Stimulated activated CD8-positive, alpha-beta memory T cell treated with anti-CD3 and anti-CD28 coated beads, Interleukin-7, amount 100 ng/mL, for 4 hours (primary cell): Measurements from ENCODE around the gene PEX11B.
"Not testable (repeated sequence)": the region's sequence is repeated elsewhere in the genome, so short reads cannot be mapped to it uniquely, and the experiment has no call there.

Experiments used
- DNase-seq, 2 donors: peaks; one replicate each; pipeline ENCODE4 v3.0.0-alpha.2; 2020; ENCODE audit warnings: low read depth in 2 of 2

PEX11B gene

DNA sequence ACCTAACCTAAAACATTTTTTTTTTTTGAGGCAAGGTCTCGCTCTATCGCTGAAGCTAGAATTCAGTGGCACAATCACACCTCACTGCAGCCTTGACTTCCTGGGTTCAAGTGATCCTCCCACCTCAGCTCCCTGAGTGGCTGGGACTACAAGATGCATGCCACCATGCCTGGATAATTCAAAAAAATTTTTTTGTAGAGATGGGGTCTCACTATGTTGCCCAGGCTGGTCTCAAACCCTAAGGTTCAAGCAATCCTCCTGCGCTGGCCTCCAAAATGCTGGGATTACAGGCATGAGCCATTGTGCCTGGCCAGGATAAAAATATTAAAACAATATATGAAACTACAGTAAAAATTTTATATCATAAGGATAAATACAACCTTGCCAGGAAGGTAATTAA, 34.4 kb upstream of the PEX11B start:
- no peak for DNase-seq

DNA sequence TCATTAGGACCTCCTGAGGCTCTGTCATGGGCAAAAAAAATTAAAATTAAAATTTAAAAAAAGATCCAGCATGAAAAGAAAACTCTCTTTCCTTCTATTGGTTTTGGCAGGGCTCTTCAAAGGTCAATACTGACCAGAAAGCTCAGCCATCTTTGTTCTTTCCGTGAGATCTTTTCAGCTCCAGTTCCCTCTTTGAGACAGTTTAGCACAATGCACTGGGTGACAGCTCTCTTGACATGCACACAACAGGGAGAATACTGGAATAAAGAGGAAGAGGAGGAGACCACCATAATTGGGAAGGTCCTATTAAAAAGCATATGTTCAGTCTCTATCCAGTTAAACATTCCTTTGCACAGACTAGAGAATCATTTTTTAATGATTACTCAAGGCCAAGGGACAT, 33.0 kb upstream of the PEX11B start:
- DNase-seq: no peak

DNA sequence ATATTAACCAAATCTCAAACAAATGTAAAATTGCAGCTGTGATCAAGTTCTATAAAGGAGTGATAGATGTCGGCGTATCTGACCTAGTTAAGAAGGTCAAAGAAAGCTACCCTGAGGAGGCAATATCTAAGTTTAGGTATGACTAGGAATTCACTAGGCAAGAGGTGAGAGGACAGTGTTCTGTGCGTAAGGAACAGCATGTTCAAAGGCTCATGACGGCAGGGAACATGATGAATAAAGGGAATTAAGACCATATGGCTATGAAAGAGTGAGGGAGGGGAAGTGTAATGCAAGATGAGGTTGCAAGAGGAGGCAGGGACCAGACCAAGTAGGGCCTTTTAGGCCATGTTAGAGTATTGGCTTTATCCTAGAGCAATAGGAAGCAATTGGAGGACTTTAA, 30.7 kb upstream of the PEX11B start:
- DNase-seq: no peak

DNA sequence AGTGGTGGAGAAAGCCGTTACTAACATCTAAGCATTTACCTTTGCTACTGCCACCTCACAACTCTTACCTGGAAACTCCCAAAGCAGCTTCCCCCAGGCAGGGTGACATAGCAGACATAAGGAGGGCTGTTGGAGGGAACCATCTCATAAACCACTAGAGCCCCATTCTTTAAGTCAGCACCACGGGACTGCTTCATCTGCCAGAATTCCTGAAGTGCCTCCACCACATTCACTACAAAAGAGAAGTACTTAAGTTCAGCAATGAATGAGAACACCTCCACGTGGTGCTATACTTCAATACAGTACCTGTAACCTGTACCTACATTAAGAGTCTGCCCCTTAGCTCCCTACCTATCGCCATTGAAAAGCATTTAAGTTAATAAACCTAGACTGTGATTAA, 29.0 kb upstream of the PEX11B start:
- DNase-seq: no peak

DNA sequence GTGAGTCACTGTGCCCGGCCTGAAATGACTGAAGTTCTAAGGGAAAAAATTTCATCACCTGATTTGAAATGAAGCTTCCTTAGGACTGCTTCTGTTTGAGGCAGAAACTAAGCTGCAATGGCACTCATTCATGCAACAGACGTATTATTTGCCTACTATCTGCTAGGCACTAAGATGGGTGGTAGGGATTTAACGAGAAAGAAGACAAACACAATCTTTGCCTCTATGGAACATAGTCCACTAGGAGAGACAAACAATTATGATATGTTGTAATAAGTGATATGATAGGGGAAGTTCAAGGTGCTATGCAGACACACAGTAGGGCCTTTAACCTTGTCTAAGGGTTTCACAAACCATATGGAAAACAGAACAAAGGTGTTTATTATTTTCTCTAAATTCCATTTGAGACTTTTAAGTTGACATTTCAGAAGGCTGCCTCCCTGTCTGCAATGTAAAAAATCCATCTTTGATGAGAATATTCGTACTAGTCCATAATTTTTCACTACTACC, 28.0 kb upstream of the PEX11B start:
- DNase-seq: no peak

DNA sequence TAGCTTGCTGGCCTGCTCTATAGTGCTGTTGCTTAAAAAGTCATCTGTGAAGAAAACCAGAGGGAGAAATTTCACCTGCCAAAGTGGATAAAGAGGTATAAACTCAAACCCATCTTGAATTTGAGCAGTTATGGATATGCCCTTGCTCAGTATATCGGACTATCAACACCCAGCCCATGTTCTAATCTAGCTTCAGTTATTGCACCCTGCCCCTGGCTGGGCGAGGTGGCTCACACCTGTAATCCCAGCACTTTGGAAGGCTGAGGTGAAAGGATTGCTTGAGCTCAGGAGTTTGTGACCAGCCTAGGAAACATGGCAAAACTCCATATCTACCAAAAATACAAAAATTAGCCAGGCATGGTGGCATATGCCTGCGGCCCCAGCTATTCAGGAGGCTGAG, 26.0 kb upstream of the PEX11B start:
- DNase-seq: no peak

DNA sequence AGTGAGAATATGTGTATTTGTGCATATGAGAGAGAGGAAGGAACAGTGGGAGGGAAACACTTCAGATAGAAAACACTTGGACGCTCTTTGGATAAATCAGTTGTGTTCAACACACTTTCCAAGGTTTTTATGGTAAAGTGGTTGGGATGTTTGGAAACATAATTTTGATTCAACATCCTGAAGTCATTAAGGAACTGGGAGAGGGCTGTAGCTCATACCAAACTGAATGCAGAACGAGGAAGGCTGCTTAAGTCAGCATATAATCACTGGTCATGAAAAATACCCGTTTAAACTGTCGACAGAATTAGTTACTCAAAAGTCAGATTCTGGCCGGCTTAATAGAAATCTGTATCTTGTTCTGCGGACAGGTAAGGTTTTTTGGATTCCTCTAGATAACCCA, 24.4 kb upstream of the PEX11B start:
- no peak for DNase-seq

DNA sequence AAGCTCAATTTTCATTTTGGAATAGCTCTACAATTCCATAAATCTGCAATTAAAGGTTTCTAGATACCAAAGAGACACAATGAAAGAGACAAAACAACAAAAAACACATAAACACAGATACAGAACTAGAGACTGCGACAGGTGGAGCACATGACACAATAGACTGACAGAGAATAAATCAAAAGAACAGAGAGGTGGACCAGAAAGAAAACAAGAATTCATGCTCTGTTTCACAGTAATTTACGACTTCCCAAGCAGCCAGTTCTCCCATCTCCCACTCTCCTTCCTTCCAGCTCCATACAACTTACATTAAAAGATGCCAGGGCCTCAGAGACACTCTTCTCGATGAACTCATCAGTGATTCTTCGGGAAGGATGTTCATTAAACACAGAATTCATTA, 23.9 kb upstream of the PEX11B start:
- DNase-seq: no peak

DNA sequence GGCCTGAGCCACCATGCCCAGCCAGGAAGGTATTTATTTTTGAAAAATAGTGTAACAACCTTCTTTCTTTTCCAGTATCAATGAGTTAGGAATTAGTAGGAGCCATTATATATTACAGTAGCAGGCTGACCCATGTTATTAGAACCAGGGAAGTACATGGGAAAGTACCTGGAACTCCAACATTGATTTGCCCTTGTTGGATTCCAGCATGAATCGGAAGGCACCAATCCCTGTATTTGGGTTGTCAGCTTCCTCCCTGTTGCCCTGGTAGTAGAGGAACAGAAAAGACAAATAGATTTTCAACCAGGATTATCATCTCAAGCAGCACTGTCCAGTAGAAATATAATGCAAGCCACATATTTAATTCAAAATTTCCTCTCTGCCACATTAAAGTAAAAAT, 18.9 kb upstream of the PEX11B start:
- no peak for DNase-seq

DNA sequence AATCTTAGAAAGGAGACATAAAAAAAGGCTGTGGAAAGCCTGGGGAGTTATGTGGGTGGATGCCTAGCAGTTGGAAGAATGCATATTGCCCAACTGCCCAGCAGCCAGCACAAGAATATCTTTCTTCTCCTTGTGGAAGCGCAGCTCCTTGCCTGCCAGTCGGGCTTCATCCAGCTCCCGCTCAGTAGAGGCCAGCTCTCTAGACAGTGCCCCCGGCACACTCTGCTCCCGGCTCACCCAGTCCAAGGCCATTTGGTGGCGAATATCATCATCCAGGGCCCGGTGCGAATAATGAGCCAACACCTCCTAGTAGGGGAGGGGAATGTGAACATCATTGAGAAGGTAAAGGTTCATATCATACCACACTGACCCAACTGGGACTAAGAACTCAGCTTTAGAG, 17.7 kb upstream of the PEX11B start:
- DNase-seq: no peak

DNA sequence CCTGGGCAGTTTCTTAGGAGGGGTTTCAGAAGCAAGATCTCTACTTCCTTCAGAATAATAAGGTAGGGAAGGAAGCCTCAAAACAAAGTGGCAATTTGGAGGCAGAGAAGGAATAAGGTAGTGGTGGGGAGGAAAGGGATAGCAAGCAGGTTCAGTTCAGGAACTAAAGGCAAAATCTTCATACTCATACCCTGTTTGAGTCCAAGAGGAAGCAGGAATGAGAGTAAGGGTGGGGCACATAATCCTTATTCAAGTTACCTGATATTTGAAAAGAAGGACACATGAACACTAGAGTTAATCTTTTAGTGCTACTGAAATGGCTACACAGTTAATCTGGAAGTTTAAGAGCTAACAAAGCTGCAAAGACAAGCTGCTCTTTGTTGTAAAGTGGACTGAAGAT, 17.2 kb upstream of the PEX11B start:
- DNase-seq: no peak

DNA sequence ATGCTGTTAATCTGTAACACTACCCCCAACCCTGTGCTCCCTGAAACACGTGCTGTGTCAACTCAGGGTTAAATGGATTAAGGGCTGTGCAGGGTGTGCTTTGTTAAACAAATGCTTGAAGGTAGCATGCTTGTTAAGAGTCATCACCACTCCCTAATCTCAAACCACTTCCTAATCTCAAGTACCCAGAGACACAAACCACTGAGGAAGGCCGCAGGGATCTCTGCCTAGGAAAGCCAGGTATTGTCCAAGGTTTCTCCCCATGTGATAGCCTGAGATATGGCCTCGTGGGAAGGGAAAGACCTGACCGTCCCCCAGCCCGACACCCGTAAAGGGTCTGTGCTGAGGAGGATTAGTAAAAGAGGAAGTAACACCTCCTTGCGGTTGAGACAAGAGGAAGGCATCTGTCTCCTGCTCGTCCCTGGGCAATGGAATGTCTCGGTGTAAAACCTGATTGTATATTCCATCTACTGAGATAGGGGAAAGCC, 14.0 kb upstream of the PEX11B start:
- not testable (repeated sequence) for DNase-seq

DNA sequence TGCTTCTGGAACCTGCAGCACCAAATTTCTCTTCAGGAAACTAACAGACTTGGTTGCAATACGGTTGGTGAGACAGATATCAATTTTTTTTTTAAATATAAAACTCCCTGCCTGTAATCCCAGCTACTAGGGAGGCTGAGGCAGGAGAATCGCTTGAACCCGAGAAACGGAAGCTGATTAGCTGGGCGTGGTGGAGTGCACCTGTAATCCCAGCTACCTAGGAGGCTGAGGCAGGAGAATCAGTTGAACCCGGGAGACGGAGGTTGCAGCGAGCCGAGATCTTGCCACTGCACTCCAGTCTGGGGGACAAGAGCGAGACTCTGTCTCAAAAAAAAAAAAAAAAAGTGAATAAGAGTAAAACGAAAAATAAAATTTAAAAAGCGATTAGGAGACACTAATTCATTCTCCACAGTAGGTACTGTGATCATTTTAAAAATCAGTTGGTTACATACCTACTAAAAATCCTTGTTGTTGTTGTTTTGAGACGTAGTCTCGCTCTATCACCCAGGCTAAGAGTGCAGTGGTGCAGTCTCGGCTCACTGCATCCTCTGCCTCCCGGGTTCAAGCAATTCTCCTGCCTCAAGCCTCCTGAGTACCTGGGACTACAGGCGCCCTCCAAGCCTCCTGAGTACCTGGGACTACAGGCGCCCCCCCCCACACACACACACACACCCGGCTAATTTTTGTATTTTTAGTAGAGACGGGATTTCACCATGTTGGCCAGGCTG, 9.6 kb upstream of the PEX11B start:
- no peak for DNase-seq

DNA sequence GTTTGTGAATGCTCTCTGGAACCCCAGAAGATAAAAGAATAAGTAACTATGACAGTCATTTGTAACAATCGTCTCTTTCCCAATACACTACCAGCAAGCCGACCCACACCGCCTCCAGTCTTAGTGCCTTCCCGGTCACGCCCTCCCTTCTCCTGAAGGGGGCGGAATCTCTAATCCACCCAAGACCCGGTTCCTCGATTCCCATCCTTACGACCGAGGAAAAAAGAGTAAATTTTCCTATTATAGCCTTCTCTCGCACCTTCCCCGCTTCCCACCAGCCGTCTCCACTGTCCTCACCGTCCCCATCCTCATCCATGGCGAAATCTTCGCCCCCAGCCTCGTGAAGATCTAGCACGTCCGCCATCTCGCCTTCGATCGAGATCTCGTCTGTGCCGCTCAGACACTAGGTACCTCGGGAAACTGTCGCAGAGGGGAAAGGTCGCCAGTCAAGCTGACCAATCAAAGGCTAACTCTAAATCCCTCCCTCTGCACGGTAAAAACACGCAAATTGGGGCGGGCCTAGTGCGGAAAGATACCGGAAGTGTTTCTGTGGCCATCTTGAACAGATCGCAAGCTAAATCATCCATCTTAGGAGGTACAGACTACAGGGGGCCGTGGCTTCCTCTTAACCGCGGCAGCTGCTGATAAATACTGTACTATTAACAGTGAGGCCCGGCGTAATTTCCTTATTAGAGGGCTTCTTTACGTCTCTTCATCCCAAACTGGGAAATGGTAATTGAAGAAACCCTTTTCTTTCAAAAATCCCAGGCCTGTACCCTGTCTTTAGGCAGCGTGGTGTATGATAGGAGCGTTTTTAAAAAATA, 8.8 kb upstream of the PEX11B start, which contains the start of gene RBM8A:
TSS of gene RBM8A (minus strand) at position 422 of the 824 bp plus-strand sequence. CDS start at position 364, 58 bp downstream.
- DNase-seq: peak; percentile 89 to 96

DNA sequence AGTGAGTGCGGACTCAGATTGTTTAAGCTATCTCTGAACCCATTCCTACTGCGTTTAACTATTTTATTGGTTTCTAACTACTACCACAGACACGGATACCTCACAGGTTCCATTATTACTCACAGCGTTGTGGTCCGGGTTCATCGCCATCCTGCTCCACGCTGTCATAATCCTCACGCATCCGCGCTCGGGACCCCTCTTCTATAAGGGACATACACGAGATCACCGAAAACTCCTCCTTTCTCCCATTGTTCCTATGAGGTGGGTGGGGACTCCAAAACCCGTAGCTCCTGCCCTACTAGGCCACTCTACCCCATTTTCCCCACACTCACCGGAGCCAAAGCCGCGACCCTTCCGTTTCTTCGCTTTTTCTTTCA, 8.2 kb upstream of the PEX11B start:
- peak; percentile 34 to 45 for DNase-seq

DNA sequence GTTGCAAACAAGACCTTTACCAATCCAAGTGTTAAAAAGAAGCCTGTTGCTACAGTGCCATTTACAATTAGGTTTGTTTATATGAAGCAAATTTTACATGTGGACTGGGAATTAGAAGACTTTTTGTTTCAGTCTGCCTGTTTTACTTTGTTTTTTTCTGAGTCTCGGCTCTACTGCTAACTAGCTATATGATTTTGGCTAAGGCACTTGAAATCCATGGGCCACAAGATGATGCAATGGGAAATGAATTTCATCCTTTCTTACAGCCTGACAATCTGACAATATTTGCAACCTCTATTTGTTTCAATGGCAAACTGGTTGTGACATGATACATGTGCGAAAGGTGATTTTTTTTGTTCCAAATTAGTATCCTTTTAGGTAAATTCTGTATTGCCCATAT, 3.7 kb upstream of the PEX11B start:
- no peak for DNase-seq

DNA sequence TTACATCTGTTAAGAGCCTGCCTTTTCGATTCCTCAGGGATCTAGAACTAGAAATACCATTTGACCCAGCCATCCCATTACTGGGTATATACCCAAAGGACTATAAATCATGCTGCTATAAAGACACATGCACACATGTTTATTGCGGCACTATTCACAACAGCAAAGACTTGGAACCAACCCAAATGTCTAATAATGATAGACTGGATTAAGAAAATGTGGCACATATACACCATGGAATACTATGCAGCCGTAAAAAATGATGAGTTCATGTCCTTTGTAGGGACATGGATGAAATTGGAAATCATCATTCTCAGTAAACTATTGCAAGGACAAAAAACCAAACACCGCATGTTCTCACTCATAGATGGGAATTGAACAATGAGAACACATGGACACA, 1.8 kb upstream of the PEX11B start:
- DNase-seq: not testable (repeated sequence)

DNA sequence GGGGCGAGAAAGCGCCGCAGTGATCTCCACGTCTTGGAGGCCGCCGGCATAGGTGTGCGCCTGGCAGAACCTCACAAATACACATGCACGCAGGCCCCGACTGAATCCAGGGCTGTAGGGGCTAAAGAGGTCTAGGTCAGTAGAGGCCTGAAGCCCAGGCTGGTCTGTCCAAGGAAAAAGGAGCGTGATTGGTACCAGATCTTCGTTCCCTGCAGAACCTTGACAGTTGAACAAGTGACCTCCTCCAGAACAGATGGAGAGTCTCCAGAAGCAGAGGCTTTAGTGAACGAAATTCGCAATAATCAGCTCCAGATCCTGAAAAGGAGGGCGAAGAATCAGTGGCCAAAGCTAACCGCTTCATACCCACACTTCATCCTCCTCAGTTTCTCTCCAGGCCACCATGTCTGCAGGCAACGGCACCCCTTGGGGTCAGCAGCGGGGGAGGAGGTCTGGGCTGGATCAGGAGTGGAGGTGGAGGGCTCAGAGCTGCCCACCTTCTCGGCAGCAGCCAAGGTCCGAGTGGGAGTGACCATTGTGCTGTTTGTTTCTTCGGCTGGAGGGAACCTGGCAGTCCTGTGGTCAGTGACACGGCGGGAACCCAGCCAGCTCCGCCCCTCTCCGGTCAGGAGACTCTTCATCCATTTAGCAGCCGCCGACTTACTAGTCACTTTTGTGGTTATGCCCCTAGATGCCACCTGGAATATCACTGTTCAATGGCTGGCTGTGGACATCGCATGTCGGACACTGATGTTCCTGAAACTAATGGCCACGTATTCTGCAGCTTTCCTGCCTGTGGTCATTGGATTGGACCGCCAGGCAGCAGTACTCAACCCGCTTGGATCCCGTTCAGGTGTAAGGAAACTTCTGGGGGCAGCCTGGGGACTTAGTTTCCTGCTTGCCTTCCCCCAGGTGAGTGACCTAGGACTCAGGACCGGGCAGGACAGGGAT, 749 bp upstream of the PEX11B start:
- no peak for DNase-seq

DNA sequence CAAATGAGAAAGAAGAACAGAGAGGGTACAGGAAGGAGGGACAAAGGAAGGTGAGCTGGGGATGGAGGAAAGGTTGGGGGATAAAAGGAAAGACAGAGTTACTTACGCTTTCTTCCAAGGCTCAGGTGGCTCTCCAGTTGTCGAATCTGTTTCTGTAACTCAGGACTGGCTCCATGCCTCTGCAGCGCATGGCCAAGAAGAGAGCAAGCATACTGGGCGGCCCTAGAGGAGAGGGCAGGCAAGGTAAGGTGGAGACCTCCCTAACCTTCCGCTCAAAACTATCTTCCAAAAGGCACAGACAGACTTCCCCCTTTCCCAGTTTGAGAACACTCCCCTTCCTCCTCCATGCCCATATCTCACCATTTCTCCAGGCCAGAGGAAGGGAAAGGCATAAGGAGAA, 922 bp downstream of the PEX11B start:
- no peak for DNase-seq

DNA sequence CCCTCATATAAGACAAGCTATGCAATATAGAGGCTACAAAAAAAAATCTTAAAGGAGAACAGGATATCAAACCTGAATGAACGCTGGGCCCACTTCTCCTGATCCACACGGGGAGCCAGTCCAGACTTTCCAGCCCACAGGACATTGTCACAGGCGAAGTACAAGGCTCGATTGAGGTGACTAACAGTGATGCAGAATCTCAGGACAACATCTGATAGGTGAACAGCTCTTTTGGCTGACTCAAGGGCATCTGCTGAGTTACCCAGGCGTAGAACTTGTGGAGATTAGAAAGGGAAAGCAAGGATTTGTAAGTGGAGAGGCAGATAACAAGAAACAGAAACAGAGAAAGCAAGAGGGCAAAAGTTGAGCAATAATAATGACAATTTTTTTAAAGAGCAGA, 1.8 kb downstream of the PEX11B start:
- no peak for DNase-seq

DNA sequence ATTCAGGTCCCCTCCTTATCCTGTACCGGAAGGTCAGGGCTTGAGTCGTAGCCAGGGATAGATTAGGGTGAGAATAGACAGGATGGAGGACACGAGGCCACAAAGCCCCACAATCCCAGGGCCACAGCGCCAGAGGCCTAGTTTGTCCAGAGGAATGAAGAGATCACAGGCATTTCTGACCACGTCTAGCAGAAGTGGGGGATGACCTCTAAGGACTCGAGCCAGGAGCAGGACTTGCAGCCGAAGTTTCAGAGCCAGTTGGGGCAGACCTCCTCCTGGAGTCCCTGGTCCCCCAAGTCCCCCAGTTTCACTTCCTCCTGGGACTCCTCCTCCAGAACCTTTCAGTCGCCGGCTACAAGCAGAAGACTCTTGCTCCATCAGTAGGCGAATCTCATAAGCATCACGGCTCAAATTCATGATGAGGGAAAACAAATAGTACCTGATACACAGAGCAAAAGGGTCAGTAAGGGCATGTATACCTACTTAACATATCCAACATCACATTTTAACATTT, 6.3 kb downstream of the PEX11B start:
- no peak for DNase-seq

DNA sequence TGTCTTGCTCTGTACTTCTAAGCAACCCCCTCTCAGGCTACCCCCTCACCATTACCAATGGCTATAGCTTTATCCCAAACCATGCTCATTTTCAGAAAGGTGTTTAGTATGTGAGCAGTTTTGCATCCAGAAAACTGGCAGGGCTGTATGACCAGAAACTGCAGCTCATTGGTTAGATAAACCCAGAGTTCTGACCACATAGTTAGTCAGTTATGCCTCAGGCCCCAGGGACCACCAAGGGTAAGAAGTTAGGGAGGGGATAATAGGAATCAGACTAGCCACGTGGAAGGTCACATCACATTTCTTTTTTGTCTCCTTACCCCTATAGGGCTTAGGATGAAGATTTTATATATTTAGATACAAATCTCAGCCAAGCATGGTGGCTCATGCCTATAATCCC, 9.9 kb downstream of the PEX11B start:
- no peak for DNase-seq
